GM12864 (cell line): ENCODE data around the gene VSTM2B.

Experiments
- DNase-seq: peaks from one replicate; pipeline ENCODE4 v3.0.0-alpha.2; 2011; ENCODE audit warnings: low read depth
- H3K4me3 ChIP-seq: 2 replicates; pipeline ENCODE4 v1.5.1; 2011; ENCODE audit warnings: mild to moderate bottlenecking, low read depth, low read length, control low read depth
- TF ChIP-seq, protein P1 (sequence below): IDR thresholded peaks from 2 replicates; pipeline ENCODE4 v1.5.1; 2011; ENCODE audit warnings: low read depth, mild to moderate bottlenecking, moderate library complexity, low read length, control low read depth, inconsistent platforms; ENCODE audit errors: missing control alignments

Gene VSTM2B

DNA sequence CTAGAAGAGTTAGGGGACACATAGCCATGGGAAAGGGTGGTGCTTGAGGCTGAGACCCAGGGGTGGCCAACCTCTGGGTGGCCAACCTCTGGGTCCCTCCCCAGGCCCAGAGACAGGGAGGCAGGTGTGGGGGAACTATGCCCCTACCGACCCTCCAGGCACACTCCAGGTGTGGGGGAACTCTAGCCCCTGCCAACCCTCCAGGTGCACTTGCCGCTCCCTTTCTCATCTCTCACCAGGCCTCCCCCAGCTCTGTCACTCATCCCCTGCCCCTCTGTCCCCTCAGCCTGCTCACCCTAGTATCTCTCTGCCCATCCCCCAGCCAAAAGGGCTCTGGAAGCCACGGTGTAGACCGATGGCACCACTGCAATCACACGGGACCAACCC lies 10.6 kb upstream of the VSTM2B start:
- TF ChIP-seq, protein P1, sequence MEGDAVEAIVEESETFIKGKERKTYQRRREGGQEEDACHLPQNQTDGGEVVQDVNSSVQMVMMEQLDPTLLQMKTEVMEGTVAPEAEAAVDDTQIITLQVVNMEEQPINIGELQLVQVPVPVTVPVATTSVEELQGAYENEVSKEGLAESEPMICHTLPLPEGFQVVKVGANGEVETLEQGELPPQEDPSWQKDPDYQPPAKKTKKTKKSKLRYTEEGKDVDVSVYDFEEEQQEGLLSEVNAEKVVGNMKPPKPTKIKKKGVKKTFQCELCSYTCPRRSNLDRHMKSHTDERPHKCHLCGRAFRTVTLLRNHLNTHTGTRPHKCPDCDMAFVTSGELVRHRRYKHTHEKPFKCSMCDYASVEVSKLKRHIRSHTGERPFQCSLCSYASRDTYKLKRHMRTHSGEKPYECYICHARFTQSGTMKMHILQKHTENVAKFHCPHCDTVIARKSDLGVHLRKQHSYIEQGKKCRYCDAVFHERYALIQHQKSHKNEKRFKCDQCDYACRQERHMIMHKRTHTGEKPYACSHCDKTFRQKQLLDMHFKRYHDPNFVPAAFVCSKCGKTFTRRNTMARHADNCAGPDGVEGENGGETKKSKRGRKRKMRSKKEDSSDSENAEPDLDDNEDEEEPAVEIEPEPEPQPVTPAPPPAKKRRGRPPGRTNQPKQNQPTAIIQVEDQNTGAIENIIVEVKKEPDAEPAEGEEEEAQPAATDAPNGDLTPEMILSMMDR: no peak

DNA sequence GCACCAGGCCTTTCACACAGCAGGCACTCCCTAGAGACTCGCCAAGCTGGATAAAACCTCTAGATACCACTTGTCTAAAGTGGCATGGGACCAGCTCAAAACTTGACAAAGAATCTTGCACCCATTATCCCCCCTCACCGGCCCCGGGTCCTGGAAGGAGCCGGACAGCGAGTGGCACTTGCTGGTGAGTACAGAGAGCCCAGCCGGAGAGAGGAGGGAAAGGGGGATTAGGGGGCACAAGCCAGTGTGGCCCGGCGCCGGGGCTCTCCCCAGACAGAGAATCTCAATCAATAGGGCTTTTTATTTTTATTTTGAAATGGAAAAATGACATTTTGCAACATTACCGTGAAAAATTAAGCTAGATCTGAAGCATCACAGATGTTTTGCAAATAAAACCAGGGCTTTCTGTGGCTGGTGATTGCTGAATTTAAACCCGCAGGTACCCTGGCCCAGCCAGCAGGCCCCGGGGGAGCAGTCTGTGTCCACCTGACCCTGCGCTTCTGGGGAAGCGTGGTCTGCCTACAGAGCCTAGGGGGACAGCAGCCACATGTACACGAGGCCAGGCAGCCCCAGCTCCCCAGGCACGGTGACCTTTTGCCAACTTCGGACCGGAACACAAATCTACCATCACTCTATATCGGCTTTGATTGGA lies 10.0 kb upstream of the VSTM2B start:
- no peak overlapping the region for H3K4me3 ChIP-seq
- no peak for DNase-seq
- TF ChIP-seq, protein P1: no peak

More for the DNA sequence above, 10.6 kb upstream of the VSTM2B start:
- no peak overlapping the region for H3K4me3 ChIP-seq
- DNase-seq: no peak

DNA sequence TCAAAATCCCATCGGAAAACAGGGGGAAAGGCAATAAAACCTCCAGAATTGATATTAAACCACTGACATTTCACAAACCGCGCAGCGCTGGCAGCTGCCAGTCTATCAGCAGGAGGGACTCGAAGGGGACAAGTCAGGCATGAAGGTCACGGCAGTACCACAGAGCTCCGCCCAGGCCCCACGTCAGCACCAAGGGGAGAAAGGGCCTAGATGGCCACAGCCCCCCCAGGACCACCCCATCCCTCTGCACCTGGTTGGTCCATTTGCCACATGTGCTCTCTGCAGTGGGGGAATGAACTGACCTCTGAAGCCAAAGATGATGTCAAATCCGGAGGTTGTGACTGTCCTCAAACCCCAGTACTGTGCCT lies 9.5 kb upstream of the VSTM2B start:
- no peak overlapping the region for H3K4me3 ChIP-seq
- no peak for DNase-seq

DNA sequence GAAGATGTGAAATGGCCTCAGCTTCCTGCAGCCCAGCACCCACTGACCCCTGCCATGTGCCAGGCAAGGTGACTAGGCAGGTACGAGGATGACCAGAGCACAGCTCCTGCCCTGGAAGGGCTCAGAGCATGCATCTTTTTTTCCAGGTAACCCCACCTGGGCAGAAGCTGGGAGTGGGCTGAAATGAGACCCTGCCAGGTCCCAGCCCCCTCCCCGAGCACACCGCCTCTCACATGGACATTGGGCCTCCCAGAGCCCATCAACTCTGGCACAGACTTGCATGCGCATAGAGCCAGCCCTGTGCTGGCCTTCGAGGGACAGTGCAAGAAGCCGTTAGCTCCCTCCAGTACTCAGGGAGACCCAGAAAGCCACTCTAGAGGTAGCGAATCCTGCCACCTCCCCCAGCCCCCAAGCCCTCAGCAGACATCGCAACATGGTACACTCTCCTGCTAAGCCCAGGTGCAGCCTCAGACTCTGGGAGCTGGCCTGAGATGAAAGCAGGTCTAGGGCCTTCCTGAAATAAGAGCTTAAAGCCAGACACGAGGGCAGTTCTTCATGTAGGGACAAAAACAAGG lies 8.9 kb upstream of the VSTM2B start:
- no peak for DNase-seq
- TF ChIP-seq, protein P1: no peak
- no peak overlapping the region for H3K4me3 ChIP-seq

More for the DNA sequence above, 9.5 kb upstream of the VSTM2B start:
- TF ChIP-seq, protein P1: no peak

DNA sequence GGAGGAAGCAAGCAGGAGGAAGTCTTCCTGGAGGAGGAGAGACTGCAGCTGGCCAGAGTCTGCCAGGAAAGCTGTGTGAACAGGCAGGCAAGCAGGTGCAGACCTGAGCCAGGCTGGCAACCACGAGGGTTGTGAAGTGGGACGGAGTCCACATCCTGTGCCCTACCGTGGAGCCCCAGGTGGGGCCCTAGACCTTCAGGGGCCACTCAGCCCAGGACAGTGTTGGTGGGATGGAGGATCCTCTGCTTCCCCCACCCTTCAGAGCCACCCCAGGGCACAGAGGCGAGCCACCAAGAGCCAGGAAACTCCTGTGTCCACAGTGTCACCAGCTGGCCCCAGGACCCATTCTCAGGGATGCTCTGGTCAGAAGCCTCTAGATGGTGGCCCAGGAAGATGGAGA lies 8.4 kb upstream of the VSTM2B start:
- TF ChIP-seq, protein P1: no peak
- no peak for DNase-seq
- H3K4me3 ChIP-seq: no peak overlapping the region

DNA sequence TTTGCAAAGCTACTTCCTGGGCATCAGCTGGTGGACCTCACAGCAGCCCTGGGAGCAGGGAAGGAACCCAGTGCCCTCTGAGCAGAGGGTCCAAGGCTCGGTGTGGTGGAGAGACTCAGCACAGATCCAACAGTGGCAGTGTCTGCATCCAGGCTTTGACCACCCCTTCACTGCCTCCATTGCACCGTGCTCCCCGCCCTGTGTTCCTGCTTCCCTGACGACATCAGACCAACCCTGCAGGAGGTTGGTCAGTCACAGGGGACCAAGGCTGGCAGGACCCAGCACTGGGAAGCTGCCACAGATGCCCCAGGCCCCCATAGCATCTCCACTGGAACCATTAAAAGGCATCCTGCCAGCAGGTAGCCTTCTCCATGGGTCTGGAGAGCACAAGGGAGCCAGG lies 7.8 kb upstream of the VSTM2B start:
- H3K4me3 ChIP-seq: no peak overlapping the region
- TF ChIP-seq, protein P1: no peak
- DNase-seq: no peak

DNA sequence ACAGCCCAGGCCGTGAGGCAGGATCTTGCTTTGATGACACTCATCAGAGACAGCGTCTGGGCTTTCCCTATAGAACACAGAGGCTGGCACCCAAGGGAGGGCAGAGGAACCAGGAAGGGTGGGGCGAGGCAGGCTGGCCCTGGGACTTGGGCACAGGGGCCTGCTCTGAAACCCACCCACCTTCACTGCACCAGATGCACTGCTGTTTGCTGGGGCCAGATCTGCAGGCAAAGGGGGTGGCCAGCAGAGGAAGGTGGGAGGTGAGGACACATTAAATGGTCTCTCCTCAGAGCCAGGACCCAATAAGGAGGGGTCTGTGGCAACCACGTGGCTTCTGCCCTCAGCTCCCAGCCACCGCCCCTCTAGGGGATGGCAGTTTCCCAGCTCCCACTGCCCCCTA lies 6.6 kb upstream of the VSTM2B start:
- H3K4me3 ChIP-seq: no peak overlapping the region
- DNase-seq: no peak
- TF ChIP-seq, protein P1: no peak
